Mesothelial cell of epicardium (in vitro differentiated cells): ENCODE measurements around the gene CAMK2B. TPM values are rescaled to one million over a fixed set of nuclear protein-coding genes. Genes with fewer than 3 reads are reported as not detected.
"Not testable (repeated sequence)": the region's sequence is repeated elsewhere in the genome, so short reads cannot be mapped to it uniquely, and the experiment has no call there.

Experiments used
- DNase-seq, 2 experiments: peaks; one replicate each; pipeline ENCODE4 v3.0.0; 2021; ENCODE audit warnings: low spot score in 2 of 2; ENCODE audit not compliant: unreplicated experiment in 2 of 2
- H3K27ac Mint-ChIP-seq: 2 replicates; pipeline ENCODE4 v1.8.0; 2021; ENCODE audit warnings: mixed read lengths
- H3K27me3 Mint-ChIP-seq: 2 replicates; pipeline ENCODE4 v1.8.0; 2021; ENCODE audit warnings: low read depth, mixed read lengths
- H3K36me3 Mint-ChIP-seq: 2 replicates; pipeline ENCODE4 v1.8.0; 2021; ENCODE audit warnings: mixed read lengths
- H3K4me1 Mint-ChIP-seq: 2 replicates; pipeline ENCODE4 v1.8.0; 2021; ENCODE audit warnings: mixed read lengths
- H3K4me3 Mint-ChIP-seq: 2 replicates; pipeline ENCODE4 v1.8.0; 2021; ENCODE audit warnings: mild to moderate bottlenecking, moderate library complexity, mixed read lengths
- H3K9me3 Mint-ChIP-seq: 2 replicates; pipeline ENCODE4 v1.8.0; 2021; ENCODE audit warnings: mixed read lengths
- total RNA-seq: library from RNA; stranded (reverse); gene quantifications from 3 replicates; pipeline ENCODE4 v1.2.1, GENCODE V29; 2021
- TF ChIP-seq, protein P1 (sequence below): fragments of 200-600 bp; sonication (generic); IDR thresholded peaks from one replicate; pipeline ENCODE4 v1.5.0; 2021; ENCODE audit warnings: antibody characterized with exemption; ENCODE audit not compliant: unreplicated experiment

CAMK2B gene
- total RNA-seq, 1 donor from 2014 or later, result 1.8 TPM

DNA sequence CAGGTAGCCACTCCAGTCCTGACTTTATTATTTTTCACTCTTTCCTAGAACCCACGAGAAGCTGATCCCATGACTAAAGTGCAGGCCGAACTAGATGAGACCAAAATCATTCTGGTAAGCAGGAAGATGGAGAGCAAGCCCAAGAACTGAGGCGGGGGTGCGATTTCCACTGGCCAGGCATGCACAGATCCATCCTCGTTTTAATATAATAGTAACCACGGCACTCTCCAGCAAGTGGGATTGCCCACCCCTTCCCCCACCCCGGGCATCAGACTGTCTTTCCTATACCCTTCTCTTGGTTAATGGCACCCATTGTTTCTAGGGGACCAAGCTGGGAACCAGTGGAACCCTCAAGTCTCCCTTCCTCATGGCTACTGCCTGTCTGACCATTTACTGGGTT is 117.3 kb downstream of the CAMK2B start:
- TF ChIP-seq, protein P1, sequence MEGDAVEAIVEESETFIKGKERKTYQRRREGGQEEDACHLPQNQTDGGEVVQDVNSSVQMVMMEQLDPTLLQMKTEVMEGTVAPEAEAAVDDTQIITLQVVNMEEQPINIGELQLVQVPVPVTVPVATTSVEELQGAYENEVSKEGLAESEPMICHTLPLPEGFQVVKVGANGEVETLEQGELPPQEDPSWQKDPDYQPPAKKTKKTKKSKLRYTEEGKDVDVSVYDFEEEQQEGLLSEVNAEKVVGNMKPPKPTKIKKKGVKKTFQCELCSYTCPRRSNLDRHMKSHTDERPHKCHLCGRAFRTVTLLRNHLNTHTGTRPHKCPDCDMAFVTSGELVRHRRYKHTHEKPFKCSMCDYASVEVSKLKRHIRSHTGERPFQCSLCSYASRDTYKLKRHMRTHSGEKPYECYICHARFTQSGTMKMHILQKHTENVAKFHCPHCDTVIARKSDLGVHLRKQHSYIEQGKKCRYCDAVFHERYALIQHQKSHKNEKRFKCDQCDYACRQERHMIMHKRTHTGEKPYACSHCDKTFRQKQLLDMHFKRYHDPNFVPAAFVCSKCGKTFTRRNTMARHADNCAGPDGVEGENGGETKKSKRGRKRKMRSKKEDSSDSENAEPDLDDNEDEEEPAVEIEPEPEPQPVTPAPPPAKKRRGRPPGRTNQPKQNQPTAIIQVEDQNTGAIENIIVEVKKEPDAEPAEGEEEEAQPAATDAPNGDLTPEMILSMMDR, result no peak
- Mint-ChIP-seq H3K4me1 (peaks cover 3% of the 10 kb centered on the region), H3K27ac (no peak overlapping the region), H3K36me3 (peaks cover 21% of the 10 kb centered on the region), H3K27me3 (no peaks in the 10 kb centered on the region), H3K4me3 (no peak overlapping the region), H3K9me3 (no peaks in the 10 kb centered on the region)
- DNase-seq, result no peak

DNA sequence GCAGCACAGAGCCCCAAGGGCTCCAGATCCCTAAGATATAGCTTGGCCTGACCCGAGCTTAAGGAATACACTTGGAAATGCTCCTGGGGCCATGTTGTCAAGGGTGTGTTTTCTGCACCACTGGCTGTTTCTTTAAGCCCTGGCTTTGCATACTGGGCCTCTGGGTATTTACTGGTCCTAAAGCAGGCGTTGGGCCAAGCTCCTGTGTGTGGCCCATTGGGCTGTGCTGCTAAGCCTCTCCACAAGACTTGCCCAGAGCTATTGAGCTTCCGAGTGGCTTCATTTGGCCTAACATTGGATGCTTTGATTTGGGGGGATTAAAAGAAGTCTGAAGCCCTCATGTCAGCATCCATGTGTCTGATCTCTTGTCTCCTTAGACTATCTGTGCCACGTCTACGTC is 119.4 kb downstream of the CAMK2B start:
- no peaks in the 10 kb centered on the region for H3K27me3 Mint-ChIP-seq
- H3K36me3 Mint-ChIP-seq, result peaks cover 21% of the 10 kb centered on the region
- peaks cover 17% of the 10 kb centered on the region for H3K4me1 Mint-ChIP-seq
- H3K9me3 Mint-ChIP-seq, result no peaks in the 10 kb centered on the region
- no peak overlapping the region for H3K27ac Mint-ChIP-seq
- no peak overlapping the region for H3K4me3 Mint-ChIP-seq
- no peak for DNase-seq
- TF ChIP-seq, protein P1, result no peak

DNA sequence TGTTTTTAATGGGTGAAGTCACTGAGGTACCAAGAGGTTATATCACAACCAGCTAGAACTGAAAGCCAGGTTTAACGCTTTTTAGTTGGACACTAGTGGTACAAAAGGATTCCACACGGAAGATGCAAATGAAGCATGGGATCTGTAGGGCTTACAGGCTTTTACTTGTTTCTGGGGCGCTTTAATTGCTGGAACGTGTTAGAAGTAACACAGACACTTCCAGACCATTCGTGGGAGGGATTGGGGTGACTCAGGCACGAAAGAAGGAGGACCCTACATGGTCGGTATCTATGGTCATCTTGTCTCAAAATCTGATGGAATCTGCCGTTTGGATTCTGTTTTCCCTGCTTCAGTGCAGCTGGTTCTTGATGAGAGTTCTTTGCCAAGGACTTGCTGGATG is 123.6 kb downstream of the CAMK2B start:
- Mint-ChIP-seq H3K27ac (peak overlapping the region; percentile 95), H3K27me3 (peaks cover 13% of the 10 kb centered on the region), H3K4me3 (peak overlapping the region; percentile 87), H3K36me3 (peaks cover 12% of the 10 kb centered on the region), H3K4me1 (peaks cover 17% of the 10 kb centered on the region), H3K9me3 (no peaks in the 10 kb centered on the region)
- TF ChIP-seq, protein P1, result no peak
- DNase-seq, result no peak

DNA sequence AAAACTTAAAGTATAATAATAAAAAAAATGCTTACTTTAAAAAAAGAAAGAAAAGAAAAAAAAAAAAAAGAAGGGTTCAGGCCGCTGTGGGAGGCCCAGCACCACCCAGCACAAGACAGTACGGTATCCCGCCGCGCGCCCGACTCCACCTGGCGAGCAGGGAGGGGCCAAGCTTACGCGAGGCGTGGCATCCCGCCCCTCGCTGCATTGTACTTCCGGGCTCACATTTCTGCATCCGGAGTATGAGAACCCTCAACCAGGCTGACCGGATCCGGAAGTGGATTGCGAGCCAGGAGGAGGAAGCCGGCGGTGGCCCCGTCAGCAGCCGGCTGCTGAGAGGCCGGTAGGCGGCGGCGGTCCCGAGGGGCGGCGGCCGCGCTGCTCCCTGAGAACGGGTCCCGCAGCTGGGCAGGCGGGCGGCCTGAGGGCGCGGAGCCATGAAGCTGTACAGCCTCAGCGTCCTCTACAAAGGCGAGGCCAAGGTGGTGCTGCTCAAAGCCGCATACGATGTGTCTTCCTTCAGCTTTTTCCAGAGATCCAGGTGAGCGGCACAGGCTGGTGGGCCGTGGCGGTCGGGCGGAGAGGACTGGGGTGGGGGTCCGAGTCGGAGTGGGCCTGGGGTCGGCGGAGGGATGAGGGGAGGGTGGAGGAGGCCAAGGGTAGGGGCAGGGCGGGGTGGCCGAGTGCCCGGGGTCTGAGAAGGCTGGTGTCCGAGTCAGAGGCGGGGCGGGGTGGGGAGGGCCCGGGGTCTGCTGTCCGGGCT is 124.5 kb downstream of the CAMK2B start, which contains the start of gene YKT6:
YKT6 (plus strand) TSS at position 280 of the 763 bp plus-strand sequence; CDS start at position 438, 158 bp downstream.
- TF ChIP-seq, protein P1, result peak; percentile 30
- peaks cover 10% of the 10 kb centered on the region for H3K36me3 Mint-ChIP-seq
- H3K4me1 Mint-ChIP-seq, result peaks cover 17% of the 10 kb centered on the region
- H3K4me3 Mint-ChIP-seq, result peak within 1 kb of the TSS; percentile 87
- H3K27ac Mint-ChIP-seq, result peak within 1 kb of the TSS; percentile 95
- peaks cover 18% of the 10 kb centered on the region for H3K27me3 Mint-ChIP-seq
- H3K9me3 Mint-ChIP-seq, result no peaks in the 10 kb centered on the region
- DNase-seq, result peak; percentile 75 to 89

DNA sequence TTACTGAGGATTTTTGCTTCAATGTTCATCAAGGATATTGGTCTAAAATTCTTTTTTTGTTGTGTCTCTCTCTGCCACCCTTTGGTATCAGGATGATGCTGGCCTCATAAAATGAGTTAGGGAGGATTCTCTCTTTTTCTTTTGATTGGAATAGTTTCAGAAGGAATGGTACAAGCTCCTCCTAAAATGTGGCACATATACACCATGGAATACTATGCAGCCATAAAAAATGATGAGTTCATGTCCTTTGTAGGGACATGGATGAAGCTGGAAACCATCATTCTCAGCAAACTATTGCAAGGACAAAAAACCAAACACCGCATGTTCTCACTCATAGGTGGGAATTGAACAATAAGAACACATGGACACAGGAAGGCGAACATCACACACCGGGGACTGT is 125.2 kb downstream of the CAMK2B start:
- peaks cover 18% of the 10 kb centered on the region for H3K27me3 Mint-ChIP-seq
- not testable (repeated sequence) for H3K36me3 Mint-ChIP-seq, DNase-seq, H3K27ac Mint-ChIP-seq, H3K9me3 Mint-ChIP-seq
- peaks cover 17% of the 10 kb centered on the region for H3K4me1 Mint-ChIP-seq
- H3K4me3 Mint-ChIP-seq, result peak overlapping the region; percentile 44

DNA sequence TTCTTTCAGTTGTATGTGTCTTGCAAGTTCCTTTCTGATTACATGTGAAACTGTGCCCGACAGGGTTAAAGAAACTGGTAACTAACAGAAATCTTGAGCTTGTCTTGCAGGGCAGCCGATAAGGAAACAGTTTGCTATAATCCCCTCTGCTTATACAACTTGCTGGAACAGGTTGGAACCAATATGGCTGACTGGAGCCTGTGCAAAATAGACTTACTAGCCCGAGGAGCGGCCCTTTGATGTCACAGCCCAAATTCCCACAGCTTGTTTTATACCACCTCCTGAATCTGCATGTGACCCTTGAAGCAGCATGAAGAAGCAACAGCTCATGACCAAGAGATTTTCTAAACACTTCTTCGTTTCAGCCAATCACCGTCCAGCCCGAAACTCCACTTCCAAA is 127.9 kb downstream of the CAMK2B start:
- no peak overlapping the region for H3K4me3 Mint-ChIP-seq

More for the DNA sequence above, 127.9 kb downstream of the CAMK2B start:
- Mint-ChIP-seq H3K27me3 (peaks cover 25% of the 10 kb centered on the region), H3K4me1 (peaks cover 11% of the 10 kb centered on the region), H3K27ac (no peak overlapping the region), H3K9me3 (no peaks in the 10 kb centered on the region), H3K36me3 (no peaks in the 10 kb centered on the region)
- no peak for DNase-seq
- TF ChIP-seq, protein P1, result no peak
